GM18867 (cell line): ENCODE results near the gene THSD4.

Experiments
- ATAC-seq: cut with Tn5 transposase; IDR thresholded peaks from one replicate; pipeline ENCODE4 v1.9.1; 2021; ENCODE audit warnings: mild to moderate bottlenecking, moderate library complexity; ENCODE audit not compliant: unreplicated experiment

Gene THSD4

GRCh38 chr15:71808311-71809020 lies 693.2 kb downstream of the THSD4 start:
- ATAC-seq: no peak

- ATAC-seq: no peak
Measured at GRCh38 chr15:71809346-71809745, 694.1 kb downstream of the THSD4 start.

- no peak for ATAC-seq
Measured at GRCh38 chr15:71810256-71811035, 695.2 kb downstream of the THSD4 start, which contains the start of gene NR2E3. Gene NR2E3, plus strand, starts transcription at chr15:71810554. Its CDS starts 190 bp downstream, at chr15:71810744.

- no peak for ATAC-seq
Measured at GRCh38 chr15:71811036-71811736, 695.9 kb downstream of the THSD4 start.

- ATAC-seq: no peak
Measured at GRCh38 chr15:71811752-71812735, 696.8 kb downstream of the THSD4 start.

- no peak for ATAC-seq
Measured at GRCh38 chr15:71812966-71813722, 697.9 kb downstream of the THSD4 start.

GRCh38 chr15:71813723-71814470 lies 698.6 kb downstream of the THSD4 start:
- no peak for ATAC-seq

GRCh38 chr15:71815301-71815700 lies 700.0 kb downstream of the THSD4 start:
- no peak for ATAC-seq

- no peak for ATAC-seq
Measured at GRCh38 chr15:71817351-71817750, 702.1 kb downstream of the THSD4 start.

GRCh38 chr15:71820127-71820526 lies 704.9 kb downstream of the THSD4 start:
- ATAC-seq: no peak

GRCh38 chr15:71821547-71822129 lies 706.4 kb downstream of the THSD4 start:
- ATAC-seq: no peak

- no peak for ATAC-seq
Measured at GRCh38 chr15:71822890-71823630, 707.8 kb downstream of the THSD4 start.

- no peak for ATAC-seq
Measured at GRCh38 chr15:71823801-71824200, 708.5 kb downstream of the THSD4 start.

- no peak for ATAC-seq
Measured at GRCh38 chr15:71825021-71825730, 709.9 kb downstream of the THSD4 start.

GRCh38 chr15:71826196-71826595 lies 710.9 kb downstream of the THSD4 start:
- ATAC-seq: no peak

GRCh38 chr15:71830981-71831380 lies 715.7 kb downstream of the THSD4 start:
- ATAC-seq: no peak
